HG03280 (cell line): ENCODE data around the gene GIN1.
"Not testable (repeated sequence)": the region's sequence is repeated elsewhere in the genome, so short reads cannot be mapped to it uniquely, and the experiment has no call there.

Experiments
- ATAC-seq: cut with Tn5 transposase; IDR thresholded peaks from one replicate; pipeline ENCODE4 v1.9.1; 2021; ENCODE audit warnings: mild to moderate bottlenecking, moderate library complexity; ENCODE audit not compliant: unreplicated experiment

The GIN1 gene, protein sequence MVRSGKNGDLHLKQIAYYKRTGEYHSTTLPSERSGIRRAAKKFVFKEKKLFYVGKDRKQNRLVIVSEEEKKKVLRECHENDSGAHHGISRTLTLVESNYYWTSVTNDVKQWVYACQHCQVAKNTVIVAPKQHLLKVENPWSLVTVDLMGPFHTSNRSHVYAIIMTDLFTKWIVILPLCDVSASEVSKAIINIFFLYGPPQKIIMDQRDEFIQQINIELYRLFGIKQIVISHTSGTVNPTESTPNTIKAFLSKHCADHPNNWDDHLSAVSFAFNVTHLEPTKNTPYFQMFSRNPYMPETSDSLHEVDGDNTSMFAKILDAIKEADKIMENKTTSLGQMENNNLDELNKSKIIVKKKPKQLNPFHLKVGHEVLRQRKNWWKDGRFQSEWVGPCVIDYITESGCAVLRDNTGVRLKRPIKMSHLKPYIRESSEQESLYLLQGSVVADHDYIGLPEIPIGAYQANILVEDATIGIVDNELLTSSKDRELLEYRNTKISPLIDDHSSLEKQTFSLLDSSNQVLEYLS

DNA sequence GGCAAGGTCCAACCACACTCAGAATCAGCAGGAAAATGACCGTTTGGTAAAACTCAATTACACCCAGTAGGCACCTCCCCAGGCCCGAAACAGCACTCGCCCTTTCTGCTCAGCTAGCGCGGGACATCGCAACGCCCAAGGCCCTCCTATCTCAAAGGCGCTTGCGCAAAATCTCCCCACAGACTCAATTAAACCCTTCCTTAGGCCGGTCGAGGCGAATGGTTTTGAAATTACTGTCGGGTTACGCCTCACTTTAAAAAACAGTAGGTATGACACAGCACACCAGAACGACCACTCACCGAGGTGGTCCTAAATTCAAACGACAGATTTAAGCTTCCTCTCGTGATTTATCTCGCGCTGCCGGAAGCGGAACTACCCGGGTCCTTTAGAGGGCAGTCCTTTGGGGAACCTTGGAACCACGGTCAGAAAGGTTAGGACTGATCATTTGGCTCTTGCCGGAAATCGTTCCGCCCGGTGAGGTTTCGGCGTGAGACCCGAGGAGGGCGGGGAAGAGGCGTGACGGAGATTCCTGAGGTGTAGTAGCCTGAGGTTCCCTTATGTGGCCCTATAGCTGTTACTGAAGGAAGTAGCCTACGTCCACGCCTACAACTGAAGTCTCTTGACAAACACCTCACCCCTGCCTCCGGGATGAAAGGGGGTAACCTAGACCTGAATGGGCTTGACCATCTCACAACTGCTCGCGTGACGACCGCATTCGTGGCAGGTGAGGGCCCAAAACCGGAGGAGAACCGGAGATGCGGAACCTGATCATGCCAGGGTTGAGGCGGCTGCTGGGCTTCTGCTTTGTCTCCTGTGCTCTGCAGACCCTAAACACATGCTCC, at the start of gene GIN1, which contains the start of gene PPIP5K2:
Gene GIN1 (minus strand): TSS at position 374 of the 842 bp plus-strand sequence. CDS start 11,431 bp downstream, outside the sequence.
Gene PPIP5K2 (plus strand): TSS at position 537 of the 842 bp plus-strand sequence. CDS start 9,289 bp downstream, outside the sequence.
- peak; percentile 93 for ATAC-seq

DNA sequence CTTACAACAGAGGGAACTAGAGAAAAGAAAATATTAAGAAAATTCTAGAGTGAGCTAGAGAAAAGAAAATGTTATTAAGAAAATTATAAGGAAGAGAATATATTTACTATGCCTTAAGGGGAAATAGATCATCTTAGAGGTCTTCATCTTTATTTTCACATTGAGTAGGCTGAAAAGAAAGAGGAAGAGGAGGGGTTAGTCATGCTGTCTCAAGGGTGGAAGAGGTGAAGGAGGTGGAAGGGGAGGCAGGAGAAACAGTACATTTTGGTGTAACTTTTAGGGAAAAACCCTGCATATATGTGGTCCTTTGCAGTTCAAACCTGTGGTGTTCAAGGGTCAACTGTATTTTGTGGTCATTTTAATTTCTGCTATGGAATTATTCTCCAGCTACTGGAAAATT, 46.8 kb upstream of the GIN1 start:
- no peak for ATAC-seq

DNA sequence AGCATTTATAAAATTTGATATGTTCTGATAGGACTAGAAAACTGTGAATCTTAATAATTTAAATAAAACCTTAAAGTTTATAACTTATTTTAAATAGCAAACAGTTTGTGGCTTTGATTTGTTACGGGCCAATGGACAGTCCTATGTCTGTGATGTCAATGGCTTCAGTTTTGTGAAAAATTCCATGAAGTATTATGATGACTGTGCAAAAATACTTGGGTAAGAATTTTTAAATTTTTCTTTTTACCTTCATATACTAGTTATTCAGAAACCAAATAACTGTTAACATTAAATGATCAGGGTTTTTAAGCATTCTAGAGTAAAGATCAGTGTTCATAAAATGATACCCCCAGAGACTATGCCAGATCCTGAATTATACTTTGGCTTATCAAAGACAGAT, 31.2 kb upstream of the GIN1 start:
- ATAC-seq: no peak

DNA sequence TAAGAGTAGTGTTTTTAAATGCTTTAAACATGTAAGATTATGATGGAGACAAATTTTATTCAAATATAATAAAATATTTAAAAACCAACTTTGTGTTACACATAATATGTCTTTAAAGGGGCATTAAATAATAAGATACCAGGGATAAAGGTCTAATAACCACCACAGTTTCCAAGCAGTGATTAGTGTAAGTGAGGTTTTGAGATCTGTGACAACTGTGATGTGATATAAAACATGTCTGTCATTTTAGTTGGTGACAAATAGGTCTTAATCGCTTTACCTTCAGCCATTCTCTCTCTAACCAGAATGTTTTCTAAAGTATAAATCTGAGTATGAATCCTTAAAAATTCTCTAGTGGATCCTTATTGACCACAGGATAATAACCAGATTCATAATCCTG, 28.3 kb upstream of the GIN1 start:
- ATAC-seq: no peak

DNA sequence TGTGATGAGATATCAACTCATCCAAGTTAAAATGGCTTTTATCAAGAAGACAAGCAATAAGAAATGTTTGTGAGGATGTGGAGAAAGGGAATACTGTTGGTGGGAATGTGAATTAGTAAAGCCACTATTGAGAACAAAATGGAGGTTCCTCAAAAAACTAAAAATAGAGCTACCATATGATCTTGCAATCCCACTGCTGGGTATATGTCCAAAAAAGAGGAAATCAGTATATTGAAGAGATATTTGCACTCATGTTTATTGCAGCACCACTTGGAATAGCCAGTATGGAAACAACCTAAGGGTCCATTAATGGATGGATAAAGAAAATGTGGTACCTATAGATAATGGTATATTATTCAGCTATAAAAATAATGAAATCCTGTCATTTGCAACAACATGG, 25.3 kb upstream of the GIN1 start:
- ATAC-seq: no peak

DNA sequence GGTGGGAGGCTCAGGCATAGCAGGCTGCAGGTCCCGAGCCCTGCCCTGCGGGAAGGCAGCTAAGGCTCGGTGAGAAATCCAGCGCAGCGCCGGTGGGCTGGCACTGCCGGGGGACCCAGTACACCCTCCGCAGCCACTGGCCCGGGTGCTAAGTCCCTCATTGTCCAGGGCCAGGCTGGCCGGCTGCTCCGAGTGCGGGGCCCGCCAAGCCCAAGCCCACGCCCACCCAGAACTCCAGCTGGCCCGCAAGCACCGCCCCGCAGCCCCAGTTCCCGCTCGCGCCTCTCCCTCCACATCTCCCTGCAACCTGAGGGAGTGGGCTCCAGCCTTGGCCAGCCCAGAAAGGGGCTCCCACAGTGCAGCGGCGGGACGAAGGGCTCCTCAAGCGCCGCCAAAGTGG, 22.2 kb upstream of the GIN1 start:
- ATAC-seq: not testable (repeated sequence)

DNA sequence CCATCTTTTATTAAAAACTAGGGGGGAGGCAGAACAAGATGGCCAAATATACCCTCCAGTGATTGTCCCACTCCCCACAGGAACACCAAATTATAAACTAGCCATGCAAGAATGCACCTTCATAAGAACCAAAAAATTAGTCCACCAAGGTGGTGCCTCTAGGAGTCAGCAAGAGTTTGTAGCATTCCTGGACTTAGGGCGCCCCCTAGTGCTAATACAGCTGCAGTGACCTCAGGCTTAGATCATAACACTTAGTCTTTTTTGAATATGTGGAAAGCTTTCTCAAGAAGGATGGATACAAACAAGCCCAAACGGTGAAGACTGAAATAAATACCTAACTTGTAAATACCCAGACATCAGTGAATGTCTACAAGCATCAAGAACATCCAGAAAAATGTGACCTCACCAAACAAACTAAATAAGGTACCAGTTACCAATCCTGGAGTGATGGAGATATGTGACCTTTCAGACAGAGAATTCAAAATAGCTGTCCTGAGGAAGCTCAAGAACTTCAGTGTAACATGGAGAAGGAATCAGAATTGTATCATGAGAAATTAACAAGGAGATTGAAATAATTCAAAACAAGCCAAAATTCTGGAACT, 19.4 kb upstream of the GIN1 start:
- peak; percentile 94 for ATAC-seq

DNA sequence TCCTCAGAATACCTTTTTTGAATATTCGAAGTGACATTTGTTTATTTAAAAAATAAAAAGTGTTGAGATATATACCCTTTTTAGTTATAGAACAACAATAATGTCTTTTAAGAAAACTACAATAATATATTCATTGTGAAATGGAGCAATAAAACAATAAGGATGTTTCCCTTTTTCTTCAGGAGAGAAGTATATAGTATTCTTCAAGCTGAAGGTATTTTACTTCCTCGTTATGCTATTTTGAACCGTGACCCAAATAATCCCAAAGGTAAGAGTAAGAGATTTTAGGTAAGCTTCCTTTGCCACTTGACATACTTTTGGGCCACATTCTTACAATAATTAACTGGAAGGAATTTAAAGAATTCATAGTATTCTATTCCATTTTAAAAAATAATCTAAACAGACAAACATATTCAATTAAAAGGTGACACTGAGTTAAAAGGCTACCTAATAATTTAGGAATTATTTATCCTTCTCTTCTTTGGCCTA, 18.3 kb upstream of the GIN1 start:
- ATAC-seq: no peak

DNA sequence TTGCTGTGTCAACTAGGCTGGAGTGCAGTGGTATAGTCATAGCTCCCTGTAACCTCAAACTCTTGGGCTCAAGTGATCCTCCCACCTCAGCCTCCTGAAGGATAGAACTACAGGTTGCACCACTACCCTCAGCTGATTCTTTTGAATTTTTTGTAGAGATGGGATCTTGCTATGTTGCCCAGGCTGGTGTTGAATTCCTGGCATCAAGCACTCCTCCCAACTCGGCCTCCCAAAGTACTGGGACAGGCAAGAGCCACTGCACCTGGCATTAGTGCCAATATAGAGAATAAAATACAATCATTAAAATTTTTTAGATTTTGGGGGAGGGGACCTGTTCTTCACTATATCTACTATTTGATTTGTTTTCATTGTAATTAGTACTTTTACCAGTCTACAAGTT, 15.5 kb upstream of the GIN1 start:
- ATAC-seq: no peak

DNA sequence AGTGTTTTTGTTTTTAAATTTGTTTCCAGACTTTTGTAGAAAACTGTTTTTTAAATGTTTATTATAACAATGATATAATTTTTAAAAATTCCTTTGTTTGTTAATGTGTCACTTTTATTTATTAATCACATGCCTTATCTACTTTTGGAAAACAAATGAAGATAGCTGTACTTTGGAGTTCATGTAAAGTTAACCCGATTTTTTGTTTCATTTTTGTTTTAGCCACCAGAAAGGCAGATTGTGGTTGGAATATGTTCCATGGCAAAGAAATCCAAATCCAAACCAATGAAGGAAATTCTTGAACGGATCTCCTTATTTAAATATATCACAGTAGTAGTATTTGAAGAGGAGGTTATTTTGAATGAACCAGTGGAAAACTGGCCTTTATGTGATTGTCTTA, 13.3 kb upstream of the GIN1 start:
- no peak for ATAC-seq

DNA sequence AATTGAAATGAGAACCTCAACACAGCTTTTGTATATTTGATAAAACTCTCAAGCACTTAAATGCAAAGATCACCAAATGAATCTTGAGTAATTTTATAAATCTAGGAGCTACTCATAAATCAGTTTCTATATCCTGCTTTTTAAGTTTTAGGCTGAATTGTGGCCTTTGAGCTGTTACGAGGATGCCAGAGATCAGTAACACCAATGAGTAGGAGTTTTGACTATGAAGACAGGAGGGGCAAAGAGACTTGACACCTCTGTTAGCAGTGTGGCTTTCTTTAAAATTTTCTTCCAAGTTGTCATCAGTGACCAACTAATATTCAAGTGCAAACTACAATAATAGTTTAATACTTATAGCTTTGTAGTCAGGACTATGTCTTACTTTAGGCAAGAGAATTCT, 12.7 kb upstream of the GIN1 start:
- ATAC-seq: no peak

DNA sequence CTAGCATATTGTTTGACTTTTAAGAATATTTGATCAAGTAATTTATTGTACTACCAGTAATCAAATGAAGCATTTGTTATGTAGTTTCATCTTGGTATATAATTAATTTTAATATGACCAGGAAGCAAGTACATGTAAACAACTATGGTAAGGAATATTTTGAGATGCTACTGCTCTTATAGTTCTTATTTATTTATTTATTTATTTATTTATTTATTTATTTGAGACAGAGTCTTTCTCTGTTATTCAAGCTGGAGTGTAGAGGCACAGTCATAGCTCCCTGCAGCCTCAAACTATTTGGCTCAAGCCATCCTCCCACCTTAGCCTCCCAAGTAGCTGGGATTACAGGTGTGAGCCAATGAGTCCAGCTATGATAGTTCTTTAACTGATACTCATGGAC, 8.3 kb upstream of the GIN1 start:
- no peak for ATAC-seq

DNA sequence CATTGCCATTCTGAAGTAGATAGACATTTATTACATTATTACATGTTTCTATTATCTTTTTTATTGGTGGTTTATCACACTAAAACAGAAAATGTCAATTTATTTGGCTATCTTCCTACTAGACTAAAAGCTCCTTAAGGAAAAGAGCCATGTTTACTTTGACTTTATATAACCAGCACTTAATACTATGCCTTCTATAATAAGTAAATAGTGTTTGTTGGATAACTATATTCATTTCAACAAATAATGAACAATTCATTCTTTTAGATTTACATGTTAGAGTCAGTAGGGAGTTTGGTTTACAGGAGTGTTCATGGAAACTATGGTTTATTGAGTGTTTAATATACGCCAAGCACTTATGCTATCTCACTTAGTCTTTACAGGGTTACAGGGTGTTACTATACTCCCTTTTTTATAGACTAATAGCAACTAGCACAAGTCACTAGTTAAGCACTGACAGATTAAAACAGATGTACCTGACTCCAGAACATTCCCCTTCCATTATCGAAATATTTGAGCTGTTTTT, 7.4 kb upstream of the GIN1 start:
- ATAC-seq: no peak

DNA sequence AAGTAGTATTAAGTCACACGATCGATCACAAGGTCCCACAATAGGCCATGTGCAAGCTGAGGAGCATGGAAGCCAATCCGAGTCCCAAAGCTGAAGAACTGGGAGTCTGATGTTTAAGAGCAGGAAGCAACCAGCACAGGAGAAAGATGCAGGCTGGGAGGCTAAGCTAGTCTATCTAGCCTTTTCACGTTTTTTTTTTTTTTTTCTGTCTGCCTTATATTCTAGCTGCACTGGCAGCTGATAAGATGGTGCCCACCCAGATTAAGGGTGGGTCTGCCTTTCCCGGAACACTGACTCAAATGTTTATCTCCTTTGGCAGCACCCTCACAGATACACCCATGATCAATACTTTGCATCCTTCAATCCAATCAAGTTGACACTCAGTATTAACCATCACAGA, 6.6 kb upstream of the GIN1 start:
- ATAC-seq: no peak

DNA sequence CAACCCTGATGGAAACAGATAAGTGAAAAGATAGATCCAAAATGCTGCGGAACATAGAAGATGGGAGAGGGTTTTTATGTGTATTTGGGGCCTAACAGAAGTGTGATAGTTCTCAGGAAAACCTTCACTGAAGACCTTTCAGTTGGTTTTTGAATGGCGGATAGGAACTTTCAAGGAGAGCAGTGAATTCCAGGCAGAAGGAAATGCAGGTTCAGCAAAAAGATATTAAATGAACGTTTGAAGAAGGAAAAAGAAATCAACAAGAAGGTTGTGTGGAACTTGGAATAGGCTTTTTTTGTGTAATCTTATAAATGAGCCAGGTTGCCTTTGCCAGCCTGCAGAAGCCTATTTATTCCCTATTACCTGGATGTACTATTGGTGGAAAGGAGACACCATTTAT, 2.3 kb upstream of the GIN1 start:
- no peak for ATAC-seq

DNA sequence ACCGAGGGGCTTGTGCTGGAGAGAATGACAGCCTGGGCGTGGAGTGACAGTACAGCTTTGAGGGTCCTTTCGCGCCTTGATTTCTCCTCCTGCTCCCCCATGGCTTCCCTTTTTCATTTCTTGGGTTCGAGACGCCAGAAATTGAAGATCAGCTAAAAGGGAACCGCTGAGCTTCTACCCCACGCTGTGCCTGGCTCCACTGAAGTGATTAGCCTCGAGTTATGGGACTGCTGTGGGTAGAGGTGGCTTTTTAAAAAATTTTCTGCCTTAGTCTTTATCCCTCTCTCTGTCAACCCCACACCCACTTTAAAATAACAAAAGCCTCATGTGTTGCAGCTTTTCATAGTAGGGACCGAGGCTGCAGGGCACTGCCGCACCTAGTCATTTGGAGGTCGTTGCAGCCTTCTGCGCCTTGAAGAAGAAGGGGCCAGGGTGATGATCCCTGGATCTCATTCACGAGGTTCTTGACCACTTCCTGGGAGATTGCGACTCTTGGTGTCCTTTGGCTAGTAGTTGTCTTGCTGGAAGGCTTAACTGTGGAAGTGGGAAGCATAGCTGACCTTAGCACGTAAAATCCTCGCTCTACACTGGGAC, 766 bp upstream of the GIN1 start:
- ATAC-seq: no peak

DNA sequence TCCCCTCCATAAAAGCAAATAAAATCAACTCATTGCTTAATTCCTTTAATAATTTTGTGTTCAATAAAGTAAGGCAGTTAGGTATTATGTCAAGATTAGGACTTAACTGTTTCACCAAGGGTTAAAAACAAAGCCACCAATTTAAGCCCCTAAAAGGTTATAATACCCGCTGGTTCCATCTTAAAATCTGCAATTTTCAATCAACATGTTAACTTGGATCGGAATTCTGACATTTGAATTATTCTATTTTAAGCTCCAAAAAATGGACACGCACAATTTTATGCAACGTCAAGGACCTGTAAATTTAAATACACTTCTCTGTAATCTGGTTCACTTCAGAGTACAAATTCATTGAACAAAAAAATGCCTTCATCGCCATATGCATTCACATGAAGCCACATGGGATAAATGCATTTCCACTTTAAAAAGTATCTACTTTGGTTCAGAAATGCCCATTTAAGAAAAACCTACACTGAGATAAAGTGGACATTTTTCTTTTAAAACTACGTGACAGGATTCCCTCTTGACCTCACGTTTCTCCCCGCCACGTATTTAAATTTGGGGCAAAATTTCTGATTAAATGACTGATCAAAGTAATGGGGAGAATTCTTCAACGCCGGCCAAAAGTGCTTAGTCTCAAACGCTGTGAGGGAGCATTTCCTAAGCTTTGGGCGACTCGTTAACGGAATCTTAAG, 721 bp downstream of the GIN1 start:
- ATAC-seq: no peak

DNA sequence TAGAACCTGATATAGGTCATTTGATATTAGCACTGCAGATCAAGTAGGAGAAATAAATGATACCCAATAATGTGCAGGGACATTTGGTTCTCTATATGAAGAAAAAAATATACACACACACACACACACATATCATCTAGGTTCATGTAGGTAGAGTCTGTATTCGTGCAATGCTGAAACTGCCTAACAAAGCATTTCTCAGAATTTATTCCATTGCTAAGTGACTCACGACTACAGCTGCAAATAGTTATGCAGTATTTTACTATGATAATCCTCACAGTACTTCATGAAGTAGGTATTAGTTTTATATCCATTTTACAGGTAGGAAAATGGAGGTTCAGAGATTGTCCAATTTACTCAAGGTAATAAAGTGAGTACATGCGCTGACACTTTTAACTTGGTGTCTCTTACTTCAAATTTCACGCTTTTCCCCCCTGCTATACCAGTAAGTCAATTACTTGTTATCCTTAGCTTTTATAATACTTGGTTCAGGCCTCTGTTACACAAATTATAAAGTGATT, 2.4 kb downstream of the GIN1 start:
- no peak for ATAC-seq

DNA sequence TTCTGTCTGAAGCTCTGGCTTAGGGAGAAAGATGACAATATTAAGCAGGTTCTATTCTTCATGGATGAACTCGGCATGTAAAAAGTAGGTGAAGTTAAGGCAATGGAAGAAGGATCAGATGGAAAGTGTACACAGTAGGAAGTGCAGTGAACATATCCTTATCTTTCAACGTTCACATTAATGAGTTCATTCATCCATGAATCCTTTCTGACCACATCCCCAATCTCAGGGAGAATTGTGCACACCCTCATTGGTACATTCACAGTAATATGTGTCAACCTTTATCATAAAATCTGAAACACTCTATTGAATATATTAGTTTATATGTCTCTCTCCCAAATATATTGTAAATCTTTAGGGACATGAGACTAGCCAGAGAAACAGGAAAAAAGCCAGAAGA, 5.5 kb downstream of the GIN1 start:
- no peak for ATAC-seq

DNA sequence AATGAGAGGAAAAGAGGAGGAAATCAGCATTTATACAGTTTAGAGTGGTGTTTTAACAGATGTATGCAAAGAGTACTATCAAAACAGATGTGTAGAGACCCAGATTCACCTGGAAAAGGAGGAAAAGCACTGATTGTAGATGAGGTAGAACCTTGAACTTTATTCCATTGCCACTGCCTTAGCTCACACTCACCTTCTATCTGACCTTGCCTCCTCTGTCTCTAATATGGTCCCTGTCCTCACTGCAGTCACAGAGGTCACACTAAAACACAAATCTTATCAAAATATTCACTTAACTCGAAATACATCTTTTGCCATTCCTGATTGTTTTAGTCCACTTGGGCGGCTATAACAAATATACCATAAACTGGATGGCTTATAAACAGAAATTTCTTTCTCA, 7.0 kb downstream of the GIN1 start:
- ATAC-seq: no peak
